Lung microvascular endothelial cell (primary cell): ENCODE measurements around the gene KCNA2. TPM values are rescaled to one million over a fixed set of nuclear protein-coding genes. Genes with fewer than 3 reads are reported as not detected.
A peak's percentile ranks its signal among the peaks of the same experiment; 100 is the strongest.

Experiments used
- DNase-seq, 2 donors: peaks; one replicate each; pipeline versions ENCODE4 v3.0.0 to v3.0.0-alpha.2; 2010; ENCODE audit warnings: low read depth in 2 of 2
- total RNA-seq: library from RNA; depleted of rRNA; stranded (reverse); fragments of >200 nt; gene quantifications from 2 replicates; pipeline ENCODE4 v1.2.1, GENCODE V29; 2014

Gene KCNA2
- not detected in 2 replicates for total RNA-seq

DNA sequence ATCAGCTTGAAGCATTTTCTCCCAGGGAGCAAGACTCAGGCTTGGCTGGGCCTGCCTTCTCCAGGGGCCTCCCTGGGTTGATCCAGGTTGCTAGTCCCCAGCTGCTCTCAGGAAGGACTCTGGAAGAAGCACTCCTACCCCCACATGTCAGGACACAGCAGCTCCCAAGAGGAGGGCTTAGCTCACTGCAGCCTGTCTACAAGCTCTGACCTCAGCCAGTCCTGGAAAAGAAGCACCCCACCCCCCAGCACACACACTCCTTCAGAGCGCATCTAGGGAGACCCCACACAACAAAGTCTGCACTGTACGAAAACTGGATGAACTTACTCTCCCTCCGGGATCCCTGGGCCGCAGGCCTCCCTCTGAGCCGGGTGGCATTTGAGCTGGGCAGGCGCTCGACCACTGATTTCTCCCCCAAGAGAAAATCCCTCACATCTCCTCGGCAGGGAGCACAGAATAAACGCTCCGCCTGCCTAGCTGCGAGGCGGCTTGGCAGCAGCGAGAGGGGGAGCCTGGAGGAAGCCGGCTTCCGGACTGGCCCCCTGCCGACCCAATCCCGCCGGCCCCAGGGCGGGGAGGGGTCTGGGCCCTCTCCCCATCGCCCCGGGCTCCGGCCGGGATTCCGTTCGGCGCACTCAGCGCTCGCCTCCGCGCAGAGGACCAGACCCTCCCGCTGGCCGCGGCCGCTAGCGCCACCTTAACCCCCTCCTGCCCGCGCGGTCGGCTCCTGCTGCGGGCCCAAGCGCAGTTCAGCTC is at the start of gene KCNA2:
KCNA2 (minus strand) TSS at position 458 of the 756 bp plus-strand sequence. CDS start 1,576 bp downstream, outside the sequence.
- DNase-seq = peak in 1 of 2 donors; percentile 17

GRCh38 chr1:110650609-110651008 is 44.5 kb upstream of the KCNA2 start:
- no peak for DNase-seq

GRCh38 chr1:110648417-110648816 is 42.3 kb upstream of the KCNA2 start:
- no peak for DNase-seq

DNA sequence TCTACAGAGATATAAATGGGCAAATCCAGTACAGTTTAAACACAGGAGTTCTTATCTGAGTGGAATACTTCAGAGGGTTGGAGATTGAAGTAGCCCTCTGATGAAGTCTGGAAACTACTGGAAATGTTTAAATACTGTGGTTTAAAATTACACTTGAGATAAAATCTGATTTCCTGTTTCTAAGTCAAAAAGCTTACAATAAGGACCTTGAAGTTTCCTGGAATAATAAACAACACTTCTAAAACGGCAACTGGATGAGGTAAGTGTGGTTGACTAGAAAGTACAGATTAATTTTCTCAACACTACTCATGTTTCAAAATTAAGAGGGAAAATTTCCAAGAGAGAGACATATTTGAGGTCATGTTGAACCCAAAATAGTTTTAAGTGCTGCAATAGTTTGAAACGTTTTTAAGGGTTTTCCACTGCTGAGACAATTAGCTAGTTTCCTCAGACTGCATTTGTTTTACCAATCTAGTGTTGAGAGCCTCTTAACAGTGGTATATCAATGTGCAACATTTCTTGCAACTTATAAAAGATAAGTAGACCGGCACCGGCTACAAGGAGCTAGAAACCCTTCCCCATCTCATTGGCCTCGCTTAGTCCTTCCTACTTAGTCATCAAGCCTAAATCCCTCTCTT is 41.2 kb upstream of the KCNA2 start:
- peak in 1 of 2 donors; percentile 47 for DNase-seq

DNA sequence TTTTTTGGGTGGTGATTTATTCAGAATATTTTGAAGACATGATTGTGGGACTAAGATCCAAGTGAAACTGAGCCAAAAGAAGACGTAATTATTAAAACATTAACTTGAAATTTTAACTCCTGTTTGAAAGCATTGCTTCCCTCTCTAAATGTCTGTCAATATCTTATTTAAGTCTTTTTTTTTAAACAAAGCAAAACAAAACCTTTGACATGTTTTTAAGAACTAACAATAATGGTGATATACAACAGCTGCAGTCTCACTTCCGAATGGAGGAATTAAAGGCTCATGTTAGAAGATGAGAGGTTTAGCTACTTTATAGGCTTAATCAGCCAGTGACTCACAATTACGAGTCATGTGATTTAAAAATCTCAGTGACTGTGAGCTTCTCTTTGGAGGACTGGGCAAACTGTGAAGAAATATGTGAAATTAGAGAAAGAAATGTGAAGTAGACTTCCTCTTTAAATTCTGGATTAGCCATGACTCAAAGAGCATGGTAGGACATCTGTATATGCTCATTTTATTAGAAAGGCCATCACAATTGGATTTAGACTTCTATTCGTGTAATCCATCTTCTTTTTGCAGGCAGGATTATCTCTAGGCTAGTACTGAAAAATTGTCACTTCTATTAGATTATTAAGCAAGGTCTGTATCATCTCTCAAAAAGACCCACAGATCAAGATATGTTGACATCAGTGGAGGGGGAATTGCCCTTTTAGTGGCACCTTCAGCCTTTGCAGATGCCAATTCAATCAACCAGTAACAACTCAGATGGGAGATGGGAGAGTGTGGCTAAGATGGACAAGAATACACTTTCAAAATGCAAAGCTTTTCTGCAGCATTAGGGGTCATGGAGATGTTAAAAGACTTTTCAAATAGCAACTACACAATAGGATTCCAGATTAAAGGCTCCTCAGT is 39.9 kb upstream of the KCNA2 start:
- peak in 1 of 2 donors; percentile 32 for DNase-seq

DNA sequence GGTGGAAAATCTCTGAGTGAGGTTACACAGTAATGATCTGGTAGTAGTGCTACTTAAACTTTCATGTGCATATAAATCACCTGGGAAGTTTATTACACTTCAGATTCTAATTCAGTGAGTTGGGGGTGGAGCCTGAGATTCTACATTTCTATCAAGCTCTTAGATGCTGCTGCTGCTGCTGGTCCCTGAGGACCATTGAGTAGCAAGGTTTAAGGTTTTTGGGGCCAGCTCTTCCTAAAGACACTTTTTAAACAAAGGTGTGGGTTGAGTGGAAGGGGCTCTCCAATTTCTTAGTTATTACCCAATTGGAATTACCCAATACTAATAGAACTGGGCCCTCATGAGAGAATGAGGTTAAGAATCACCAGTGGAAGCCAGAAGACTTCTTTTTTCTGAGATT is 39.1 kb upstream of the KCNA2 start:
- DNase-seq = no peak

DNA sequence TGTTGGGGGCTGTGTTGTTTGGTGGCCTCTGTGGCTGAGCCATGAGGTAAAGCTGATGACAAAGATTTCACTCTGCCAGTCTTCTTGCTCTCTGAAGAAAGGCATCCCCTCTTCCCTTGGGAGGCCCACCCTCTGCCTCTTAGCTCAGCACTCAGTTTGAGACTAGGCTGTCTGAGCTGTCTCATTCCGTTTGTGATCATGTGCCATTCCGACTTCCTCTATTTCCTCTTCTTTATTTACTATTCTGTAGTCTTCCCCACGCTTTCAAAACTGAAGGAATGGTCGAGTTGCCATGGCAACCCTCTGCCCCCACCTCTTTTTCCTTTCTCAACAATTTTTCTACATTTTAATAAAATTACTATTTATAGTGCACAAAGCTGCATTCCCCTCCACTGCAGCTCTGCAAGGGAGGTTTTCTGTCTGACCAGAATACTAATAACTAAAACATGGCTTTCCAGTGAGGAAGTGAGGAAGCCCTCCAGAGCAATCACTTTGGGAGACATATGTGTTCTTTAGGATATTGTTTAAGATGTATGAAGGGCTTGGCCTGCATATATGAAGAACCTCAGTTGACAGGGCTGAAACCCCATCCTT is 37.8 kb upstream of the KCNA2 start:
- no peak for DNase-seq

GRCh38 chr1:110639724-110640386 is 33.7 kb upstream of the KCNA2 start:
- DNase-seq = peak in 1 of 2 donors; percentile 25

DNA sequence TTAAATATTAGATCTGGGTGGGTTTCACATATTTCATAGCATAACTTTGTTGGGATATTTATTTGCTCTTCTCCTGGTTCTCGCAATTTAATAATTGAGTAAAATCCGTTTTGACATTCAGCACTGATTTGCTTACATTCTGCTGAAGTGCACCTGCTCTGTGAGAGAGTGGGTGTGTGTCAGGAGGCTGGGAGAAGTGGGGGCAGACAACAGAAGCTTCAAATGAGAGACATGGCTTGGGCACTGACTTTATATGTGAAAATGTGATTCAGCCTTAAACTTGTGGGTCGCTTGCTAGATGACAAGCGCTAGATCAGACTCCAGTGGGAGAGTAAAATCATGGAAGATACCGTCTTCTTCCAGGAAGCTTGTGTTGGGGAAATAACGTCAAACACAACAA is 32.4 kb upstream of the KCNA2 start:
- no peak for DNase-seq

GRCh38 chr1:110638058-110638457 is 31.9 kb upstream of the KCNA2 start:
- no peak for DNase-seq

DNA sequence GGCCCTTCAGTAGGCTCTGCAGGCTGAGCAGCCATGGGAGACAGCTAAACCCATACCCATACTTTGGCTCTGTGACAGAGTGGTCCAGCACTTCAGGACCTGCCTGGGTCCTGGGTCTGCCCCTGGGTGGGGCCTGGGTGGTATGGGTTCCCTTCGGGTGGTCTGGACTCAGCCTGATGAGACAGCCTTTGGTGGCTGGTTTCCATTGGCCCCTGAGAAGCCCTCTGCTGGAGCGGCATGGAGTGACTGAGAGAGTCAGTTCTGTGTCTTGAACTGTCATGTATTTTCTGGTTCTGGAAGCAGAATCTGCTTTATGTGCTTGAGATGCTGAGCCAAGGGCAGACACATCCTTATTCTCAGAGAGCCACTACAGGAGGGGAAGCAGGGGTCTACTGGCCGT is 31.3 kb upstream of the KCNA2 start:
- DNase-seq = no peak

GRCh38 chr1:110636149-110636935 is 30.2 kb upstream of the KCNA2 start:
- no peak for DNase-seq

DNA sequence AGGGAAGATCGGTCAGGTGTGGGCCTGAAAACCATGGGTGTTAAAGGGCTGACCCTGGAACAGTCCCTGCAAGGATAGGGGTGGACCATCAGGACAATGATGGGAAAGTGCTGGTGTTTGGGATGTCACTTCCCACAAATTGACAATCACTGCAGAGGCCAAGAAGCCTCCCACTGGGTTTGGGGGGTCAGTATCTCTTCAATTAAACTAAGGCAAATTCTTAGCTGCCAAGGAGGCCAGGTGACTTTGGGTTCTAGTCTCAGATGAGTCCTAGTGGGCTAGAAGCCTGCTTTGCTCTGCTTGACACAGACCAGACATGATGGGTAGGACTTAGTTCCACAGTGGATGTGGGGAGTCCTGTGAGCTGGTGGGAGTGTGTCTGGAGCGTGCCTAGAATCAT is 29.3 kb upstream of the KCNA2 start:
- no peak for DNase-seq

GRCh38 chr1:110634455-110635311 is 28.5 kb upstream of the KCNA2 start:
- peak in 1 of 2 donors; percentile 60 for DNase-seq

- no peak for DNase-seq
Observed at GRCh38 chr1:110634086-110634454, 27.9 kb upstream of the KCNA2 start.

DNA sequence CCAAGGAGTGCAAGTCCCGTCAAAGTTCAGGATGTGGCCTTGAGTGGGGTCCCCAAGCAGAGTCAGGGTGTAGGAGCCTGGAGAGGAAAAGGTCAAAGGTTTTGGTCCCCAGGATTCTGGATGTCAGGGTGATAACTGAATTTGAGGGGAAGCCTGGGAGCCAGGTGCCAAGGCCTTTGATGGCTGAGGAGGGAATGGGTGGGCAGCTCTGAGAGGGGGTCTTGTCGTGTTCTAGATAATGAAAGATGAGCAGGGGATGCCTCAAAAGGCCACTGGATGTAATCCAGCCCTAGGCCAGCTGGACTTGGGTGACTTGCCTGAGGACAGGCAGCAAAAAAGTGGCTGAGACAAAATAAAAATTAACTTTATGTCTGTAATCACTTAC is 27.5 kb upstream of the KCNA2 start:
- DNase-seq = no peak

- DNase-seq = no peak
Observed at GRCh38 chr1:110631836-110632620, 25.9 kb upstream of the KCNA2 start.

GRCh38 chr1:110630839-110631663 is 24.9 kb upstream of the KCNA2 start:
- DNase-seq = peak; percentile 62 to 75
